Colonic mucosa (tissue), 4 donors: ENCODE results near the gene IP6K2. TPM values are rescaled to one million over a fixed set of nuclear protein-coding genes. Genes with fewer than 3 reads are reported as not detected.

ENCODE experiments used
- DNase-seq: peaks from one replicate; pipeline ENCODE4 v3.0.0-alpha.2; 2020
- H3K27ac ChIP-seq: fragments of 200-600 bp; one replicate; pipeline ENCODE4 v1.8.0; 2021
- H3K27me3 ChIP-seq: fragments of 200-600 bp; one replicate; pipeline ENCODE4 v1.8.0; 2021
- H3K36me3 ChIP-seq: fragments of 200-600 bp; one replicate; pipeline ENCODE4 v1.8.0; 2021
- H3K4me1 ChIP-seq: fragments of 200-600 bp; one replicate; pipeline ENCODE4 v1.8.0; 2021; ENCODE audit warnings: mild to moderate bottlenecking
- H3K4me3 ChIP-seq: fragments of 200-600 bp; one replicate; pipeline ENCODE4 v1.8.0; 2021
- H3K9ac ChIP-seq, 2 donors: one replicate each; pipeline ENCODE4 v1.7.0; 2013; ENCODE audit warnings: control low read depth in 2 of 2, low read depth in 2 of 2, low read length in 2 of 2
- H3K9me3 ChIP-seq: fragments of 200-600 bp; one replicate; pipeline ENCODE4 v1.8.0; 2021
- intact Hi-C: fragments of 100-400 bp; cut with DNase I; formaldehyde crosslinking; loops from one replicate; pipeline ENCODE4 v1.14.1; 2022
- total RNA-seq, 2 donors: library from RNA; stranded (reverse); fragmentation: NEBNext Ultra II Directional in 1 of 2; extraction: Animal tissue kit (Norgen Biotek cat#: 25700) in 1 of 2; gene quantifications; one replicate each; pipeline ENCODE4 v1.2.1, GENCODE V29; 2021
- TF ChIP-seq, protein P1 (sequence below): fragments of 200-600 bp; IDR thresholded peaks from one replicate; pipeline ENCODE4 v1.8.0; 2022; ENCODE audit warnings: antibody characterized with exemption, mild to moderate bottlenecking
- donor health status: healthy.
- donor health status: DM: no; HTN: no; CAD: no.
- donor health status: DM: no; HTN: no; CAD: no.

IP6K2 gene
- total RNA-seq, 2 donors from 2014 or later, result 101 to 134 TPM

DNA sequence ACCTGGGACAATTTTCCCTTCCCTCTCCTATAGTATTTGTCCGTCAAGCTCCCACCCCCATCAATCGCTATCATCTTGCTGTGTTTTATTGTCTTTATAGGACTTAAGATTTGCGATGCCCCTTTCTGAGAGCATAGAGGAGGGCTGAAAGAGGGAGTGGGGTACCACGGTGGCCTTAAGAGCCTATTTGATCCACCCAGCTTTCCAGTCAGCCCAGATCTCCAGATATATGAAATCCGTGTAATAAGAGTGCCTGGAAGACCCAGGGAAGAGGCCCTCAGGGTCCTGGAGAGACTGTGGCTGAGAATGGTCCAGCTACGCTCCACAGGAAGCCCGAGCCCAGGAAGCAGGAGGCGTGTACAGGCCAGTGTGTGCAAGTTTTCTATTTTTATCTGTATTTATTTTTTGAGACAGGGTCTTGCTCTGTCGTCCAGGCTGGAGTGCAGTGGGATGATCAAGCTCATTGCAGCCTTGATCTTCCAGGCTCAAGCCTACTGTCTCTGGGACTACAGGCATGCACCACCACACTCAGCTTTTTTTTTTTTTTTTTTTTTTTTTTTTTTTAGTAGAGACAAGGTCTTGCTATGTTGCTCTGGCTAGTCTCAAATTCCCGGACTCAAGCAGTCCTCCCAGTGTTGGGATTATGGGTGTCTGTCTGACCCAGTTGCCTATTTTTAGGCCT is 30.3 kb downstream of the IP6K2 start:
- H3K9ac ChIP-seq, result peak overlapping the region in 1 of 2 donors; percentile 93
- intact Hi-C loops, result loop anchor here (10.0 kb wide), 1 partner anchor 228 kb away; the partner anchor contains the start of gene ARIH2
- DNase-seq, result no peak
- TF ChIP-seq, protein P1, sequence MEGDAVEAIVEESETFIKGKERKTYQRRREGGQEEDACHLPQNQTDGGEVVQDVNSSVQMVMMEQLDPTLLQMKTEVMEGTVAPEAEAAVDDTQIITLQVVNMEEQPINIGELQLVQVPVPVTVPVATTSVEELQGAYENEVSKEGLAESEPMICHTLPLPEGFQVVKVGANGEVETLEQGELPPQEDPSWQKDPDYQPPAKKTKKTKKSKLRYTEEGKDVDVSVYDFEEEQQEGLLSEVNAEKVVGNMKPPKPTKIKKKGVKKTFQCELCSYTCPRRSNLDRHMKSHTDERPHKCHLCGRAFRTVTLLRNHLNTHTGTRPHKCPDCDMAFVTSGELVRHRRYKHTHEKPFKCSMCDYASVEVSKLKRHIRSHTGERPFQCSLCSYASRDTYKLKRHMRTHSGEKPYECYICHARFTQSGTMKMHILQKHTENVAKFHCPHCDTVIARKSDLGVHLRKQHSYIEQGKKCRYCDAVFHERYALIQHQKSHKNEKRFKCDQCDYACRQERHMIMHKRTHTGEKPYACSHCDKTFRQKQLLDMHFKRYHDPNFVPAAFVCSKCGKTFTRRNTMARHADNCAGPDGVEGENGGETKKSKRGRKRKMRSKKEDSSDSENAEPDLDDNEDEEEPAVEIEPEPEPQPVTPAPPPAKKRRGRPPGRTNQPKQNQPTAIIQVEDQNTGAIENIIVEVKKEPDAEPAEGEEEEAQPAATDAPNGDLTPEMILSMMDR, result no peak
- H3K4me1 ChIP-seq, result peaks cover 19% of the 10 kb centered on the region
- no peaks in the 10 kb centered on the region for H3K27me3 ChIP-seq
- H3K36me3 ChIP-seq, result peaks cover 10% of the 10 kb centered on the region
- H3K9me3 ChIP-seq, result no peaks in the 10 kb centered on the region
- no peak overlapping the region for H3K27ac ChIP-seq
- peak overlapping the region; percentile 80 for H3K4me3 ChIP-seq

DNA sequence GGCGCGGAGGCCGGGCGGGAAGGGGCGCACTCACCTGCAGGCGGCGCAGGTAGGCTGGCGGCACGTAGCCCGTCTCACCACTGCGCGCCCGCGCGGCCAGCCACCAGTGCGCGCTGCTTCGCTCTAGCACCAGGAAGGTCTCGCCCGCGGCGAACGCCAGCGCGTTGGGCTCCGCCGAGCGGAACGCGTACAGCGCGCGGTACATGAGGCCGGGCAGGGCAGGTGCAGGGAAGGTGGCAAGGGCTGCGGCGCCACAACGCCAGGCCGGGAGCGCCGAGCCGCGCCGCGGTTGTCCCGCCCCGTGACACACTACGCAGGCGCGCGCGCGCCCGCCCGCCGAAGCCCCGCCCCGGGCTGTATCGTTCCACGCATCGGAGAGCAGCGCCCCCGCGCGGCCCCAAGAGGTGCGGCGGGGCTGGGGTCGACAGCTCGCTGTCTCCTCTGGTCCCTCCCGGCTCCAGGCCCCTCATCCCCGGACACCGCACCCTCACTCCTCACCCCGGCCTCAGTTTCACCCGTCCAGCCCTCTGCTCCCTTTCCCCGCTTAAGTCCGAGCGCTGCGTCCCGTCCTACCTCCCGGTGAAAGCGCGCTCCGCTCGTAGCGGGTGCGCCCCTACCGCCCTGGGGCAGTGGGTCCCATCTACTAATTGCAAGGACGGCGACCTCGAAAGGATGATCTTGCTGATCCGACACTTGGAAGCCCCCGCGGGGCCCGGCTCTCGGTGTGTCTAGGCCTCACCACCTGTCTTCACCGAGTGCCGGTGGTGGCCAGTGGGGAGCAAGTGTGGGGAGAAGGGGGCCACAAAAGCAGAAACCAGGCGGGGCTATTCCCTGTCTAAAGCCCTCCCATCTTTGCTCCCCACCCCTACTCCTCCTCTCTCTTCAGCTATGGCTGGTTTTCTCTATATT is 31.2 kb downstream of the IP6K2 start, which contains the start of gene NCKIPSD:
TSS of gene NCKIPSD (minus strand) at position 313 of the 909 bp plus-strand sequence. CDS start at position 205, 108 bp downstream.
- peaks cover 19% of the 10 kb centered on the region for H3K4me1 ChIP-seq
- H3K9ac ChIP-seq, result peak within 1 kb of the TSS; percentile 93 to 99
- H3K27ac ChIP-seq, result peak within 1 kb of the TSS; percentile 86
- peak within 1 kb of the TSS; percentile 80 for H3K4me3 ChIP-seq
- TF ChIP-seq, protein P1, result peak; percentile 71
- H3K36me3 ChIP-seq, result peaks cover 10% of the 10 kb centered on the region
- DNase-seq, result peak; percentile 92
- H3K9me3 ChIP-seq, result no peaks in the 10 kb centered on the region
- intact Hi-C loops, result loop anchor here (10.0 kb wide), 1 partner anchor 229 kb away; the partner anchor contains the start of gene ARIH2
- no peaks in the 10 kb centered on the region for H3K27me3 ChIP-seq

DNA sequence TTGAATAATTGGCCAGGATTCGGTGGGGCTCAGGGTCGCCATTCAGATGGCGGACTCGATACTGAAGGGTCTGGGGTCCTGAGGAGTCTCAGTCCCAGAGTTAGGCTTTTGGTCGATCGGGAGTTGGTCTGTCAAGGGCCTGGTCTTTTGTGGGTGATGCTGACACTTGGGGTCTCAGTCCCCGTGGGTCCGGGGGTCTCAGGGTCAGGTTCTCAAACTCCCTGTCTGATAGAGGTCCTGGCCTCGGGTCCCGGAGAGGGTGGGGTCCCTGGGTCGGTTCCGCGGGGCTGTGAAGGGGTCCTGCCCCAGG is 31.8 kb downstream of the IP6K2 start:
- Histone ChIP-seq H3K36me3 (peaks cover 10% of the 10 kb centered on the region), H3K27me3 (no peaks in the 10 kb centered on the region), H3K4me3 (peak overlapping the region; percentile 80), H3K4me1 (peaks cover 19% of the 10 kb centered on the region), H3K9ac (peak overlapping the region; percentile 93 to 99), H3K9me3 (no peaks in the 10 kb centered on the region), H3K27ac (peak overlapping the region; percentile 86)
- TF ChIP-seq, protein P1, result no peak
- DNase-seq, result no peak
- intact Hi-C loops, result loop anchor here (10.0 kb wide), 1 partner anchor 230 kb away; the partner anchor contains the start of gene ARIH2

DNA sequence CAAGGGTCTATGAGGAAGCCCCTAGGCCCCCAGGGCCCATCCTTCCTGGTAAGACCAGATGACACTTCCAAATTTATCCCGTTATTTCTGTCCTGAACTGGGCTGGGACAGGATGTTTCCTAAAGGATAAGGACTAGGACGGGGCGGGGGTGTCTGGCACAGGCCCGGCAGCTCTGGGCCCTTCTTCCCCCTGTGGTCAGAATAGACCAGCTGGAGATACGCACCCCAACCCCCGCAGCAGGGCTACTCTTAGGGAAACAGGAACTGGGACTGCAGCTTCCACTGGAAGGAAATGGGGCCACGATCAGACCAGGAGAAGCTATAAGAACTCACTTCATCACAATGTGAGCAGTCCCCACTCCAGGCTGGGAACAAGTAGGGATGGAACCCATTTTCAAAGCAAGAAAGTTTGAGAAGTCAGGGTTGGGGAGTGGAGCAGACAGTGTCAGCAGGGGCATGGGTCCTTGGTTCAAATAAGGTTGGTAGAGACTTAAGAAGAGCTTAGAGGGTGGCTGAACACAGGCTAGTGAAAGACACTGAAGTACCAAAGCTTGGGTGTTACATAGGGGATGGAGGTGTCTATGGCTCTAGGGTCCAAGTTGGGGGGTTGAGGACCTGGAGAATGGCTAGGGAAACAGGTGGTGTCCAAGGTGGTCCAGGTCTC is 32.4 kb downstream of the IP6K2 start:
- Histone ChIP-seq H3K36me3 (peaks cover 8% of the 10 kb centered on the region), H3K4me1 (peaks cover 19% of the 10 kb centered on the region), H3K9ac (peak overlapping the region; percentile 53 to 54), H3K27me3 (no peaks in the 10 kb centered on the region), H3K27ac (no peak overlapping the region), H3K9me3 (no peaks in the 10 kb centered on the region), H3K4me3 (peak overlapping the region; percentile 80)
- intact Hi-C loops, result loop anchor here (10.0 kb wide), 1 partner anchor 230 kb away; the partner anchor contains the start of gene ARIH2
- DNase-seq, result no peak
- TF ChIP-seq, protein P1, result no peak

DNA sequence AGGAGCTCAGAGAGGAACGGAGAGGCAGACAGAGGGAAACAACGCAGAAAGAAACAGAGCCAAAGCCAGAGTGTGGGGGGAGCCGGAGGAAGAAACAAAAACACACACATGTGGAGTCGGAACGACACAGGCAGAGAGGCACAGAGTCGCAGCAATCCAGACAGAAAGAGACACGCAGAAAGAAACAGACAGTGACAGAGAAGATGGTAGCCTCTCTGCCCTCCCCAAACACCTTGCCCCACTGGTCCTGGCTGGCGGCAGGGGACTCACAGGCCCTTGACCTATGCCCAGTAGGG is 33.0 kb downstream of the IP6K2 start:
- Histone ChIP-seq H3K36me3 (peaks cover 2% of the 10 kb centered on the region), H3K9me3 (no peaks in the 10 kb centered on the region), H3K27me3 (no peaks in the 10 kb centered on the region), H3K4me1 (peaks cover 19% of the 10 kb centered on the region), H3K9ac (peak overlapping the region in 1 of 2 donors; percentile 53), H3K4me3 (no peak overlapping the region), H3K27ac (no peak overlapping the region)
- TF ChIP-seq, protein P1, result no peak
- DNase-seq, result no peak
- intact Hi-C loops, result loop anchor here (10.0 kb wide), 1 partner anchor 231 kb away; the partner anchor contains the start of gene ARIH2
